GM12891 (cell line): ENCODE data around the gene RAB11FIP4.

Experiments used
- PAX5 ChIP-seq: IDR thresholded peaks from 2 replicates; pipeline ENCODE4 v1.6.1; 2011; ENCODE audit warnings: low read length, moderate library complexity, mild to moderate bottlenecking; ENCODE audit not compliant: insufficient read depth, severe bottlenecking
- POLR2A ChIP-seq: IDR thresholded peaks from 2 replicates; pipeline ENCODE4 v1.6.1; 2011; ENCODE audit warnings: low read depth, low read length, control low read depth
- POLR2AphosphoS5 ChIP-seq: IDR thresholded peaks from 2 replicates; pipeline ENCODE4 v1.6.1; 2011; ENCODE audit warnings: low read depth, low read length, control low read depth
- TAF1 ChIP-seq: IDR thresholded peaks from 2 replicates; pipeline ENCODE4 v1.6.1; 2011; ENCODE audit warnings: low read depth, low read length, control low read depth

- no peak for TF ChIP-seq POLR2A
- no peak for TF ChIP-seq TAF1
- no peak for TF ChIP-seq POLR2AphosphoS5
- TF ChIP-seq PAX5 = no peak
Measured at GRCh38 chr17:31568539-31568938, 177.1 kb downstream of the RAB11FIP4 start.
